Activated CD4-positive, alpha-beta T cell treated with anti-CD3 and anti-CD28 coated beads, Interleukin-2, amount 50 U/mL, for 4 hours (primary cell): ENCODE data around the gene MARVELD3.
"Not testable (repeated sequence)": the region's sequence is repeated elsewhere in the genome, so short reads cannot be mapped to it uniquely, and the experiment has no call there.

Experiments used
- DNase-seq, 2 experiments: peaks; one replicate each; pipeline ENCODE4 v3.0.0-alpha.2; 2020

The MARVELD3 gene

GRCh38 chr16:71626018-71626857, at the start of gene MARVELD3:
Gene MARVELD3 (plus strand): TSS chr16:71626184. CDS start chr16:71626230, 46 bp downstream.
- DNase-seq: peak in 1 of 2 experiments; percentile 19

- no peak for DNase-seq
Measured at GRCh38 chr16:71576971-71577370, 49.0 kb upstream of the MARVELD3 start, which contains the start of gene TAT. Gene TAT (minus strand): TSS chr16:71577092. CDS start chr16:71576415, 677 bp downstream.

- not testable (repeated sequence) for DNase-seq
Measured at GRCh38 chr16:71582553-71582848, 43.5 kb upstream of the MARVELD3 start.

- DNase-seq: no peak
Measured at GRCh38 chr16:71584543-71585317, 41.3 kb upstream of the MARVELD3 start.

- DNase-seq: no peak
Measured at GRCh38 chr16:71585318-71585703, 40.7 kb upstream of the MARVELD3 start.

GRCh38 chr16:71589334-71589733, 36.6 kb upstream of the MARVELD3 start:
- not testable (repeated sequence) for DNase-seq

GRCh38 chr16:71590071-71590470, 35.9 kb upstream of the MARVELD3 start:
- DNase-seq: not testable (repeated sequence)

GRCh38 chr16:71590584-71590983, 35.4 kb upstream of the MARVELD3 start:
- DNase-seq: no peak

- DNase-seq: no peak
Measured at GRCh38 chr16:71591917-71592316, 34.1 kb upstream of the MARVELD3 start.

GRCh38 chr16:71593048-71593999, 32.7 kb upstream of the MARVELD3 start:
- no peak for DNase-seq

GRCh38 chr16:71594000-71594646, 31.9 kb upstream of the MARVELD3 start:
- DNase-seq: no peak

GRCh38 chr16:71595340-71595826, 30.6 kb upstream of the MARVELD3 start:
- DNase-seq: not testable (repeated sequence)

GRCh38 chr16:71598426-71598825, 27.6 kb upstream of the MARVELD3 start:
- not testable (repeated sequence) for DNase-seq

GRCh38 chr16:71600822-71601221, 25.2 kb upstream of the MARVELD3 start:
- no peak for DNase-seq

GRCh38 chr16:71609066-71609465, 16.9 kb upstream of the MARVELD3 start:
- DNase-seq: no peak

GRCh38 chr16:71610447-71610846, 15.5 kb upstream of the MARVELD3 start:
- no peak for DNase-seq

- DNase-seq: peak; percentile 69 to 73
Measured at GRCh38 chr16:71610936-71611871, 14.8 kb upstream of the MARVELD3 start.

GRCh38 chr16:71614956-71615355, 11.0 kb upstream of the MARVELD3 start:
- not testable (repeated sequence) for DNase-seq

- no peak for DNase-seq
Measured at GRCh38 chr16:71618429-71618828, 7.6 kb upstream of the MARVELD3 start.

GRCh38 chr16:71622088-71622487, 3.9 kb upstream of the MARVELD3 start:
- no peak for DNase-seq

GRCh38 chr16:71623597-71623996, 2.4 kb upstream of the MARVELD3 start:
- DNase-seq: no peak
